ENCODE measurements around the gene CDK12. TPM values are rescaled to one million over a fixed set of nuclear protein-coding genes. Genes with fewer than 3 reads are reported as not detected.
"Not testable (repeated sequence)": the region's sequence is repeated elsewhere in the genome, so short reads cannot be mapped to it uniquely, and the experiment has no call there.

Gene CDK12
- total RNA-seq, 1 donor from 2014 or later, result 16.7 TPM

GRCh38 chr17:39486242-39486641, 25.0 kb downstream of the CDK12 start:
- DNase-seq (no peak), ATAC-seq (ENCODE audit: poor library complexity) (no peak)
- intact Hi-C loops (cut with DNase I), result no loop called here

DNA sequence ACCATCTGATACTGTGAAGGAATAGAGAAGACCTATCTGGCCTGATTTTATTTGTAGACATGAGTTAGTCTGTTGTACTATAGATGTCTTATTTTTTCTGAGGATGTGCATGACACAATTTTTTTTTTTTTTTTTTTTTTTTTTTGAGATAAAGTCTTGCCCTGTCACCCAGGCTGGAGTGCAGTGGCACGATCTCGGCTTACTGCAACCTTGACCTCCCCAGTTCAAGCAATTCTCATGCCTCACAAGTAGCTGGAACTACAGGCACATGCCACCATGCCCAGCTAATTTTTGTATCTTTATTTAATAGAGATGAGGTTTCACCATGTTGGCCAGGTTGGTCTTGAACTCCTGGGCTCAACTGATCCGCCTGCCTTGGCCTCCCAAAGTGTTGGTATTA, 26.2 kb downstream of the CDK12 start:
- intact Hi-C loops (cut with DNase I); ATAC-seq (ENCODE audit: poor library complexity); DNase-seq: not testable (repeated sequence)

DNA sequence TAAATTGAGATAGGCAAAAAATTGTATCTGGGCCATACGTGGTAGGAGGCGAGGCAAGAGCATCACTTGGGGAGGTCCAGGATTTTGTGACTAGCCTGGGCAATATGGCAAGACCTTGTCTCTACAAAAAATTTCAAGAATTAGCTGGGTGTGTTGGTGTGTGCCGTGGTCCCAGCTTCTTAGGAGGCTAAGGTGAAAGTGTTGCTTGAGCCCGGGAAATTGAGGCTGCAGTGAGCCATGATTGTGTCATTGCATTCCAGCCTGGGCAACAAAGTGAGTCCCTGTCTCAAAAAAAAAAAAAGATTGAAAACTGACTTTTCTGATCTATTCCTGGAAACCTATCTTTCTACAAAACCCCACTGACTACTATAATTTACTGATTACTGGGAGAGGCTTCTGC, 26.7 kb downstream of the CDK12 start:
- DNase-seq, result no peak
- ATAC-seq (ENCODE audit: poor library complexity), result no peak
- intact Hi-C loops (cut with DNase I), result no loop called here

GRCh38 chr17:39496921-39497320, 35.6 kb downstream of the CDK12 start:
- intact Hi-C loops (cut with DNase I); ATAC-seq (ENCODE audit: poor library complexity): not testable (repeated sequence)

GRCh38 chr17:39507511-39507910, 46.2 kb downstream of the CDK12 start:
- DNase-seq, result no peak
- no peak for ATAC-seq (ENCODE audit: poor library complexity)
- intact Hi-C loops (cut with DNase I), result no loop called here

More at GRCh38 chr17:39496921-39497320, 35.6 kb downstream of the CDK12 start:
- DNase-seq, result not testable (repeated sequence)

DNA sequence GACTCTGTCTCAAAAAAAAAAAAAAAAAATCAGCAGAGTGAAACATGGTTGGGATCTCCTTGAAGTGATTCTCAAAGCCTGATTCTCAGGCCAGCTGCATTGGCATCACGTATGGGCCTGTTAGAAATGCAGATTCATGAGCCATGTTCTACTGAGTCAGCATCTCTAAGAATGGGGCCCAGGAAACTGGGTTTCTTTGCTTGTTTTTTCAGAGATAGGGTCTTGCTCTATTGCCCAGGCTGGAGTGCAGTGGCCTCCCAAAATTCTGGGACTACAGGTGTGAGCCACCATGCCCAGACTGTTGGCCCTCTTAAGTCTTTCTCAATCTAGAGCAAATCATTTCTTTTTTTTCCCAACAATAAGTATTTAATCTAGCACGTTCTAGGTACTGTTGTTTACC, 47.7 kb downstream of the CDK12 start:
- ATAC-seq (ENCODE audit: poor library complexity) (no peak), DNase-seq (no peak)
- intact Hi-C loops (cut with DNase I), result no loop called here

- ATAC-seq (ENCODE audit: poor library complexity) (no peak), DNase-seq (no peak)
- intact Hi-C loops (cut with DNase I), result loop anchor here (10.0 kb wide), 1 partner anchor 89 kb away; no protein-coding TSS in a partner anchor
Observed at GRCh38 chr17:39513309-39513708, 52.0 kb downstream of the CDK12 start.

GRCh38 chr17:39513915-39514314, 52.6 kb downstream of the CDK12 start:
- DNase-seq (no peak), ATAC-seq (ENCODE audit: poor library complexity) (no peak)
- intact Hi-C loops (cut with DNase I), result loop anchor here (10.0 kb wide), 1 partner anchor 89 kb away; no protein-coding TSS in a partner anchor

GRCh38 chr17:39517224-39517623, 55.9 kb downstream of the CDK12 start:
- ATAC-seq (ENCODE audit: poor library complexity) (no peak), DNase-seq (no peak)
- intact Hi-C loops (cut with DNase I), result loop anchor here (10.0 kb wide), 1 partner anchor 92 kb away; no protein-coding TSS in a partner anchor

GRCh38 chr17:39525801-39526506, 64.7 kb downstream of the CDK12 start:
- DNase-seq, result no peak
- ATAC-seq (ENCODE audit: poor library complexity), result no peak
- intact Hi-C loops (cut with DNase I), result no loop called here

DNA sequence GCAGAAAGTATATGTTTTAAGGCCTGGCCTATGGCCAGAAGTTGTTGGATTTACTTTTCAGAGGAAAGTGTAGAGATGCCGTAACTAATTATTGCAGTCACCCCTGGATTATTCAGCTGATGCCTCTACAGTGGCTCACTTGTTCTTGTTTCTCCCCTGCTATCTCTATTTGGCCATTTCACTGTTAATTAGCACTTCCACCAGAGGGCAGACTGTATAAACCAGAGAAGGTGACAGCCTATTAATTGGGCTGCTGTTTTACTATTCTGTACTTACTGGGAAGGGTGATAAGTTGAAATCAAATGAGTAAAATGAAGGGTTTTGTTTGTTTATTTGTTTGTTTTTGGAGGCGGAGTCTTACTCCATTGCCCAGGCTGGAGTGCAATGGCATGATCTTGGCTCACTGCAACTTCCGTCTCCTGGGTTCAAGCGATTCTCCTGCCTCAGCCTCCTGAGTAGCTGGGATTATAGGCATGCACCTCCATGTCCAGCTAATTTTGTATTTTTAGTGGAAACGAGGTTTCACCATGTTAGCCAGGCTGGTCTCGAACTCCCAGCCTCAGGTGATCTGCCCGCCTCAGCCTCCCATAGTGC, 66.0 kb downstream of the CDK12 start:
- DNase-seq (no peak), ATAC-seq (ENCODE audit: poor library complexity) (no peak)
- intact Hi-C loops (cut with DNase I), result no loop called here

DNA sequence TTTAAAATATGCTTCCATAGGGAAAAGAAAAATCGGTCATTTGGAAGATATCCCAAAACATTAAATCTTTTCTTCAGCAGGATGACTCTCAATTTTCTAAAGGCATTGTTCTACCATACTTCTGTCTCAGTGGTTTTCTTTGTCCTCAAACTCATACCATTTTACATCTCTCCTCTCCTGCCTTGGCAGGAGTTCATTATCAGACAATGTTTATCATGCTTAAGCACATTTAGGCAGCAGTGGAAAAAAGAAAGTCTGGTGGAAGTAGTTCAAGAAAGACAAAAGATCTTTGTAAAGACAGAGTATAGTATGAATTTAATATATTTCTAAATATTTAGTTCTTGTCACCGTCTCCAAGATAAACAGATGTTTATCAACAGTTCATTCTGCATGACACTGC, 68.2 kb downstream of the CDK12 start:
- intact Hi-C loops (cut with DNase I), result no loop called here
- DNase-seq (no peak), ATAC-seq (ENCODE audit: poor library complexity) (no peak)

DNA sequence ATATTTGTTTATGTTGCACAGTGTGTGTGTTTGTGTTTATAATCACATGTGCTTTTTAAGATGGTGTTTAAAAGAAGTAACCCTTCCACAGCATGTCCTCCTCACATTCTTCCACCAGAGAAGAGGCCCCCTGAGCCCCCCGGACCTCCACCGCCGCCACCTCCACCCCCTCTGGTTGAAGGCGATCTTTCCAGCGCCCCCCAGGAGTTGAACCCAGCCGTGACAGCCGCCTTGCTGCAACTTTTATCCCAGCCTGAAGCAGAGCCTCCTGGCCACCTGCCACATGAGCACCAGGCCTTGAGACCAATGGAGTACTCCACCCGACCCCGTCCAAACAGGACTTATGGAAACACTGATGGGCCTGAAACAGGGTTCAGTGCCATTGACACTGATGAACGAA, 69.2 kb downstream of the CDK12 start:
- intact Hi-C loops (cut with DNase I), result no loop called here
- ATAC-seq (ENCODE audit: poor library complexity) (no peak), DNase-seq (no peak)

GRCh38 chr17:39531252-39531651, 70.0 kb downstream of the CDK12 start:
- ATAC-seq (ENCODE audit: poor library complexity), result no peak
- no peak for DNase-seq
- intact Hi-C loops (cut with DNase I), result no loop called here

GRCh38 chr17:39533891-39534290, 72.6 kb downstream of the CDK12 start:
- ATAC-seq (ENCODE audit: poor library complexity) (no peak), DNase-seq (no peak)
- intact Hi-C loops (cut with DNase I), result no loop called here

DNA sequence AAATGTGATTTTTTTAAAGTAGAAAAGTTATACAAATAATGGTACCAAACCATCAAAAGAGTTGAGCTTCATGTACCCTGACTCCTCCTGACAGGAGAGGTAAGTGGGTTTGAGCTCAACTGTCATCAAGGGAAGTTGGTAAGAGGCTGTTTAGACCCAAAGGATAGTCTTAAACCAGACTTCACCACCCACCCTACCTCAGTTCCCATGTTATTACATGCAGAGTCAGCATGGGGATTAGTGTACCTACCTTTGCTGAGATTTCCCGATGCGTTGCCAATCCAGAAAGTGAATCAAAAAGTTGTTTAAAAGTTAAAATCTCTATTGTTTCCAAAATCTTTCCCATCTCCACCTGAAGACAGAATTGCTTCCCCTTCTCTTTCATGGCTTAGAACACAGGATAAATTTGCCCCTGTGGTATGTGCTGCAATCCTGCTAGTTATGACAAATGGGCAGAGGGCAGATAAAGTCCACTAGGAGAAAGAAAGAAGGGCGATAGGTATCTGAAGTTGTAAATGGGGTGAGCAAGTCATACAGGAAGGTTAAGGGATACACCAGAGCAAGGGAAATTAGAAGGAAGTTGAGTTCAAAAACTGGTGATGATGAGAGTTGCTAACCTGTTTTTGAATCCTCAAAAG, 73.6 kb downstream of the CDK12 start:
- no peak for DNase-seq
- no peak for ATAC-seq (ENCODE audit: poor library complexity)
- intact Hi-C loops (cut with DNase I), result no loop called here

DNA sequence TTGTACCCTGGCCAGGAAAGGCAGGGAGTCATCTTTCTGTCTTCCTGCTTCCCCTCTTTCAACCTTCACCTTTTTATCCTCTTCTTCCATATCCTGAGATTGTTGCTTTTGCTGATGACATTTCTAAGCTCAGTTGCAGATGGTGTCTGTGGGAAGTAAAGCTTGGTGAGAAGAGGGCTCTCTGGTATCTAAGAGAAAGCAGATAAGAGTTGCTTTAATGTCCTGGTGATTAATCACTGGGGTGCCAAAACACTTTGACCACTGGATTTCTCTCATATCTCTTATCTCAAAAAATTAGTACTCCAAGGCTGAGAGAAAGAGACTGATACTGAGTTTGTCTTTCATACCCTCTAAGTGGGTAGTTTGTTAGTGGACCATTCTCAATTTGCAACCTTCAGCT, 75.2 kb downstream of the CDK12 start:
- no peak for DNase-seq
- ATAC-seq (ENCODE audit: poor library complexity), result no peak
- intact Hi-C loops (cut with DNase I), result no loop called here

DNA sequence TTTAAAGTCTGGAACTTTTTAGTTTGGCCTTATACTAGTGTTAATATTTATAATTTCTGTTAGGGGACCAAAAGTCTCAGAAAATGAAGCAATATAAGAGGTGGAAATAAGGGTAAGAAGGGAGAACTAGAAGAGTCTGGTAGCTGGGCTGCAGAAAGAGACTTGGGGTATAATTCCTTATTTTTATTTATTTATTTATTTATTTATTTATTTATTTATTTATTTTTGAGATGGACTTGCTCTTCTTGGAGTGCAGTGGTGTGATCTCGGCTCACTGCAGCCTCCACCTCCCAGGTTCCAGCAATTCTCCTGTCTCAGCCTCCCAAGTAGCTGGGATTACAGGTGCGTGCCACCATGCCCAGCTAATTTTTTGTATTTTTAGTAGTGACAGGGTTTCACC, 76.1 kb downstream of the CDK12 start:
- DNase-seq; intact Hi-C loops (cut with DNase I); ATAC-seq (ENCODE audit: poor library complexity): not testable (repeated sequence)

- intact Hi-C loops (cut with DNase I), result no loop called here
- ATAC-seq (ENCODE audit: poor library complexity) (no peak), DNase-seq (no peak)
Observed at GRCh38 chr17:39538866-39539265, 77.6 kb downstream of the CDK12 start.

- no peak for ATAC-seq (ENCODE audit: poor library complexity)
- no peak for DNase-seq
- intact Hi-C loops (cut with DNase I), result loop anchor here (10.0 kb wide), 1 partner anchor 214 kb away; no protein-coding TSS in a partner anchor
Observed at GRCh38 chr17:39540611-39541010, 79.3 kb downstream of the CDK12 start.
